Caco-2 (cell line): ENCODE results near the gene OXSR1. TPM values are rescaled to one million over a fixed set of nuclear protein-coding genes. Genes with fewer than 3 reads are reported as not detected.

ENCODE experiments used
- BruUV-seq: library from RNA; stranded (reverse); fragments of 400-500 nt; replicated peaks from 2 replicates; lab custom pipeline; 2021; lab: Mats Ljungman, UMichigan
- CTCF ChIA-PET: fragments of 300-600 bp; sonication (Branson Sonifier 250); formaldehyde crosslinking; loops from one replicate; lab custom pipeline; 2022; ENCODE audit warnings: antibody characterized with exemption; lab: Charles Lee
- POLR2A ChIA-PET: fragments of 300-600 bp; sonication (Branson Sonifier 250); formaldehyde crosslinking; loops from one replicate; lab custom pipeline; 2022; ENCODE audit warnings: antibody characterized with exemption; lab: Charles Lee
- DNase-seq, 2 experiments: peaks; one replicate each; pipeline versions ENCODE4 v3.0.0 to v3.0.0-alpha.2; 2020 to 2022
- H3K27me3 ChIP-seq: replicated peaks from 2 replicates; pipeline ENCODE4 v1.6.0; 2011; ENCODE audit warnings: low read length; ENCODE audit not compliant: control insufficient read depth, insufficient read depth
- H3K36me3 ChIP-seq: 2 replicates; pipeline ENCODE4 v1.5.1; 2011; ENCODE audit warnings: low read length; ENCODE audit not compliant: control insufficient read depth, insufficient read depth
- H3K4me1 ChIP-seq: fragments of 250-450 bp; sonication (Bioruptor Pico); 2 replicates; pipeline ENCODE4 v1.5.1; 2020; ENCODE audit warnings: mild to moderate bottlenecking
- H3K4me3 ChIP-seq: 2 replicates; pipeline ENCODE4 v1.5.1; 2011; ENCODE audit warnings: low read depth, mild to moderate bottlenecking, control low read depth, low read length
- H3K9me3 ChIP-seq: fragments of 250-450 bp; sonication (Bioruptor Pico); 2 replicates; pipeline ENCODE4 v1.5.1; 2020; ENCODE audit warnings: mild to moderate bottlenecking, moderate library complexity
- H3K27ac Mint-ChIP-seq: one replicate; pipeline ENCODE4 v1.8.0; 2022; ENCODE audit warnings: mixed read lengths; ENCODE audit not compliant: unreplicated experiment
- H3K27me3 Mint-ChIP-seq: one replicate; pipeline ENCODE4 v1.8.0; 2022; ENCODE audit warnings: mixed read lengths; ENCODE audit not compliant: insufficient read depth, unreplicated experiment
- H3K36me3 Mint-ChIP-seq: one replicate; pipeline ENCODE4 v1.8.0; 2022; ENCODE audit warnings: mild to moderate bottlenecking, mixed read lengths; ENCODE audit not compliant: insufficient read depth, unreplicated experiment
- H3K4me1 Mint-ChIP-seq: one replicate; pipeline ENCODE4 v1.8.0; 2022; ENCODE audit warnings: low read depth, mixed read lengths; ENCODE audit not compliant: unreplicated experiment
- H3K4me3 Mint-ChIP-seq: one replicate; pipeline ENCODE4 v1.8.0; 2022; ENCODE audit warnings: mild to moderate bottlenecking, moderate library complexity, mixed read lengths; ENCODE audit not compliant: unreplicated experiment
- H3K9me3 Mint-ChIP-seq: one replicate; pipeline ENCODE4 v1.8.0; 2022; ENCODE audit warnings: mixed read lengths; ENCODE audit not compliant: unreplicated experiment
- CTCF ChIP-seq, 2 experiments: fragments of 200-600 bp in 1 of 2; IDR thresholded peaks; 1 replicate in 1 of 2; 2 replicates in 1 of 2; pipeline versions ENCODE4 v1.5.1 to v1.8.0; 2011 to 2022; ENCODE audit warnings: antibody characterized with exemption in 1 of 2, control low read depth in 1 of 2, inconsistent platforms in 1 of 2, low read depth in 1 of 2, low read length in 1 of 2, mild to moderate bottlenecking in 1 of 2, moderate library complexity in 1 of 2; ENCODE audit not compliant: insufficient read depth in 1 of 2, severe bottlenecking in 1 of 2, unreplicated experiment in 1 of 2
- intact Hi-C: fragments of 100-400 bp; cut with micrococcal nuclease; formaldehyde crosslinking; loops from one replicate; pipeline ENCODE4 v1.10.0; 2022; ENCODE audit not compliant: unreplicated experiment
- total RNA-seq: library from RNA; stranded (reverse); gene quantifications from 2 replicates; pipeline ENCODE4 v1.2.3, GENCODE V29; 2022

The OXSR1 gene
- total RNA-seq, 1 experiment from 2014 or later: 39.2 TPM

GRCh38 chr3:38116471-38117162, 48.7 kb upstream of the OXSR1 start:
- no TSS peak for BruUV-seq
- intact Hi-C loops: no loop called here
- H3K9me3 Mint-ChIP-seq: no peaks in the 10 kb centered on the region
- no peak overlapping the region for H3K4me3 Mint-ChIP-seq
- Histone ChIP-seq H3K4me1 (0 out of 2 replicates have a peak, but pooled peaks cover 3% of the 10 kb centered on the region), H3K4me3 (no peak overlapping the region), H3K9me3 (no peaks in the 10 kb centered on the region), H3K27me3 (no peaks in the 10 kb centered on the region), H3K36me3 (peaks cover 8% of the 10 kb centered on the region)
- peak in 1 of 2 experiments; percentile 37 for DNase-seq
- CTCF ChIA-PET: interaction anchor here (0.6 to 1.7 kb wide), 3 partner anchors 20 to 66 kb away, joined by 3 to 8 read pairs (median 4); partner anchors contain the start of genes ACAA1 and OXSR1
- H3K36me3 Mint-ChIP-seq: peaks cover 71% of the 10 kb centered on the region
- H3K27ac Mint-ChIP-seq: no peak overlapping the region
- POLR2A ChIA-PET: interaction anchor here (1.0 to 1.3 kb wide), 2 partner anchors 20 to 48 kb away, joined by 3 to 7 read pairs; partner anchors contain the start of genes ACAA1 and OXSR1
- peaks cover 28% of the 10 kb centered on the region for H3K4me1 Mint-ChIP-seq
- no peak for TF ChIP-seq CTCF (IDR thresholded peaks at IDR 0.05; ENCODE audit: insufficient read depth in 1 of 2, low read depth in 1 of 2, low read length in 1 of 2, severe bottlenecking in 1 of 2, unreplicated experiment in 1 of 2)
- H3K27me3 Mint-ChIP-seq: no peaks in the 10 kb centered on the region

- ChIA-PET CTCF (interaction anchor here (0.6 to 1.7 kb wide), 4 partner anchors 16 to 65 kb away, joined by 3 to 8 read pairs (median 4); partner anchors contain the start of genes ACAA1 and OXSR1), POLR2A (interaction anchor here (0.5 to 1.3 kb wide), 2 partner anchors 48 to 63 kb away, joined by 6 to 7 read pairs; partner anchors contain the start of gene OXSR1)
Measured at GRCh38 chr3:38117163-38117716, 48.1 kb upstream of the OXSR1 start.

More at GRCh38 chr3:38117163-38117716, 48.1 kb upstream of the OXSR1 start:
- Mint-ChIP-seq H3K27ac (no peak overlapping the region), H3K4me3 (no peak overlapping the region), H3K4me1 (peaks cover 28% of the 10 kb centered on the region), H3K9me3 (no peaks in the 10 kb centered on the region), H3K36me3 (peaks cover 77% of the 10 kb centered on the region), H3K27me3 (no peaks in the 10 kb centered on the region)
- H3K4me1 ChIP-seq: 0 out of 2 replicates have a peak, but pooled peaks cover 3% of the 10 kb centered on the region
- peak in 1 of 2 experiments; percentile 32 for DNase-seq
- H3K36me3 ChIP-seq: peaks cover 8% of the 10 kb centered on the region
- TF ChIP-seq CTCF (IDR thresholded peaks at IDR 0.05; ENCODE audit: insufficient read depth in 1 of 2, low read depth in 1 of 2, low read length in 1 of 2, severe bottlenecking in 1 of 2, unreplicated experiment in 1 of 2): no peak
- H3K27me3 ChIP-seq: no peaks in the 10 kb centered on the region
- H3K4me3 ChIP-seq: no peak overlapping the region
- BruUV-seq: no TSS peak
- intact Hi-C loops: no loop called here
- no peaks in the 10 kb centered on the region for H3K9me3 ChIP-seq
